ENCODE results near the gene PRSS27.

PRSS27 gene

GRCh38 chr16:2713523-2713922 is 6.5 kb downstream of the PRSS27 start:
- Mint-ChIP-seq H3K4me3 (no peak overlapping the region), H3K4me1 (ENCODE audit: low read depth) (peaks cover 33% of the 10 kb centered on the region), H3K27me3 (peaks cover 31% of the 10 kb centered on the region), H3K36me3 (ENCODE audit: low read depth) (peaks cover 22% of the 10 kb centered on the region), H3K9me3 (no peaks in the 10 kb centered on the region), H3K27ac (no peak overlapping the region)
- intact Hi-C loops (cut with micrococcal nuclease) = no loop called here

GRCh38 chr16:2712546-2712945 is 7.5 kb downstream of the PRSS27 start:
- H3K4me1 Mint-ChIP-seq (ENCODE audit: low read depth) = peaks cover 33% of the 10 kb centered on the region
- H3K9me3 Mint-ChIP-seq = no peaks in the 10 kb centered on the region
- H3K27me3 Mint-ChIP-seq = peaks cover 30% of the 10 kb centered on the region
- peaks cover 32% of the 10 kb centered on the region for H3K36me3 Mint-ChIP-seq (ENCODE audit: low read depth)
- intact Hi-C loops (cut with micrococcal nuclease) = no loop called here
- no peak overlapping the region for H3K27ac Mint-ChIP-seq
- no peak overlapping the region for H3K4me3 Mint-ChIP-seq

- Mint-ChIP-seq H3K4me3 (no peak overlapping the region), H3K36me3 (ENCODE audit: low read depth) (peaks cover 37% of the 10 kb centered on the region), H3K27me3 (peaks cover 28% of the 10 kb centered on the region), H3K27ac (no peak overlapping the region), H3K9me3 (no peaks in the 10 kb centered on the region), H3K4me1 (ENCODE audit: low read depth) (peaks cover 33% of the 10 kb centered on the region)
- intact Hi-C loops (cut with micrococcal nuclease) = no loop called here
Measured at GRCh38 chr16:2712063-2712441, 8.0 kb downstream of the PRSS27 start.

GRCh38 chr16:2711370-2712062 is 8.5 kb downstream of the PRSS27 start:
- Mint-ChIP-seq H3K4me3 (no peak overlapping the region), H3K27ac (no peak overlapping the region), H3K36me3 (ENCODE audit: low read depth) (peaks cover 42% of the 10 kb centered on the region), H3K27me3 (peaks cover 24% of the 10 kb centered on the region), H3K4me1 (ENCODE audit: low read depth) (peaks cover 33% of the 10 kb centered on the region), H3K9me3 (no peaks in the 10 kb centered on the region)
- intact Hi-C loops (cut with micrococcal nuclease) = no loop called here

GRCh38 chr16:2710711-2711231 is 9.3 kb downstream of the PRSS27 start:
- Mint-ChIP-seq H3K9me3 (no peaks in the 10 kb centered on the region), H3K36me3 (ENCODE audit: low read depth) (peaks cover 50% of the 10 kb centered on the region), H3K27ac (no peak overlapping the region), H3K4me3 (no peak overlapping the region), H3K27me3 (peaks cover 17% of the 10 kb centered on the region), H3K4me1 (ENCODE audit: low read depth) (peaks cover 25% of the 10 kb centered on the region)
- intact Hi-C loops (cut with micrococcal nuclease) = no loop called here

- Mint-ChIP-seq H3K27me3 (peaks cover 14% of the 10 kb centered on the region), H3K9me3 (no peaks in the 10 kb centered on the region), H3K36me3 (ENCODE audit: low read depth) (peaks cover 56% of the 10 kb centered on the region), H3K4me3 (no peak overlapping the region), H3K27ac (no peak overlapping the region), H3K4me1 (ENCODE audit: low read depth) (peaks cover 19% of the 10 kb centered on the region)
- intact Hi-C loops (cut with micrococcal nuclease) = no loop called here
Measured at GRCh38 chr16:2710021-2710710, 9.9 kb downstream of the PRSS27 start.

- intact Hi-C loops (cut with micrococcal nuclease) = no loop called here
- Mint-ChIP-seq H3K27ac (no peak overlapping the region), H3K9me3 (no peaks in the 10 kb centered on the region), H3K27me3 (peaks cover 8% of the 10 kb centered on the region), H3K4me3 (no peak overlapping the region), H3K4me1 (ENCODE audit: low read depth) (peaks cover 14% of the 10 kb centered on the region), H3K36me3 (ENCODE audit: low read depth) (peaks cover 62% of the 10 kb centered on the region)
Measured at GRCh38 chr16:2709588-2709984, 10.4 kb downstream of the PRSS27 start.

- Mint-ChIP-seq H3K4me3 (no peak overlapping the region), H3K9me3 (no peaks in the 10 kb centered on the region), H3K27me3 (peaks cover 5% of the 10 kb centered on the region), H3K36me3 (ENCODE audit: low read depth) (peaks cover 67% of the 10 kb centered on the region), H3K4me1 (ENCODE audit: low read depth) (peaks cover 14% of the 10 kb centered on the region), H3K27ac (no peak overlapping the region)
- intact Hi-C loops (cut with micrococcal nuclease) = no loop called here
Measured at GRCh38 chr16:2708955-2709587, 11.0 kb downstream of the PRSS27 start.

- intact Hi-C loops (cut with micrococcal nuclease) = no loop called here
- Mint-ChIP-seq H3K27ac (no peak overlapping the region), H3K4me3 (no peak overlapping the region), H3K9me3 (no peaks in the 10 kb centered on the region), H3K4me1 (ENCODE audit: low read depth) (peaks cover 6% of the 10 kb centered on the region), H3K36me3 (ENCODE audit: low read depth) (peaks cover 75% of the 10 kb centered on the region), H3K27me3 (no peaks in the 10 kb centered on the region)
Measured at GRCh38 chr16:2708290-2708639, 11.8 kb downstream of the PRSS27 start.

- H3K4me1 Mint-ChIP-seq (ENCODE audit: low read depth) = peaks cover 5% of the 10 kb centered on the region
- intact Hi-C loops (cut with micrococcal nuclease) = no loop called here
- H3K9me3 Mint-ChIP-seq = no peaks in the 10 kb centered on the region
- H3K27me3 Mint-ChIP-seq = no peaks in the 10 kb centered on the region
- H3K36me3 Mint-ChIP-seq (ENCODE audit: low read depth) = peaks cover 81% of the 10 kb centered on the region
- no peak overlapping the region for H3K4me3 Mint-ChIP-seq
- no peak overlapping the region for H3K27ac Mint-ChIP-seq
Measured at GRCh38 chr16:2707368-2708289, 12.4 kb downstream of the PRSS27 start.

GRCh38 chr16:2706611-2707311 is 13.3 kb downstream of the PRSS27 start:
- H3K9me3 Mint-ChIP-seq = no peaks in the 10 kb centered on the region
- intact Hi-C loops (cut with micrococcal nuclease) = no loop called here
- peaks cover 90% of the 10 kb centered on the region for H3K36me3 Mint-ChIP-seq (ENCODE audit: low read depth)
- peaks cover 5% of the 10 kb centered on the region for H3K4me1 Mint-ChIP-seq (ENCODE audit: low read depth)
- no peak overlapping the region for H3K27ac Mint-ChIP-seq
- H3K27me3 Mint-ChIP-seq = no peaks in the 10 kb centered on the region
- H3K4me3 Mint-ChIP-seq = no peak overlapping the region

GRCh38 chr16:2706085-2706484 is 13.9 kb downstream of the PRSS27 start:
- Mint-ChIP-seq H3K4me1 (ENCODE audit: low read depth) (peaks cover 5% of the 10 kb centered on the region), H3K4me3 (no peak overlapping the region), H3K27me3 (no peaks in the 10 kb centered on the region), H3K36me3 (ENCODE audit: low read depth) (peaks cover 97% of the 10 kb centered on the region), H3K27ac (no peak overlapping the region), H3K9me3 (no peaks in the 10 kb centered on the region)
- intact Hi-C loops (cut with micrococcal nuclease) = no loop called here

GRCh38 chr16:2705351-2705750 is 14.7 kb downstream of the PRSS27 start:
- Mint-ChIP-seq H3K4me3 (no peak overlapping the region), H3K27ac (no peak overlapping the region), H3K27me3 (no peaks in the 10 kb centered on the region), H3K4me1 (ENCODE audit: low read depth) (peaks cover 4% of the 10 kb centered on the region), H3K36me3 (ENCODE audit: low read depth) (peaks cover 100% of the 10 kb centered on the region), H3K9me3 (no peaks in the 10 kb centered on the region)
- intact Hi-C loops (cut with micrococcal nuclease) = no loop called here

Data from dendritic cell treated with granulocyte-macrophage colony-stimulating factor and Interleukin-4, amounts not matched to agents 40 ng/mL and 50 ng/mL, for 4 days (primary cell).